Measurements from ENCODE around the gene DST.

DNA sequence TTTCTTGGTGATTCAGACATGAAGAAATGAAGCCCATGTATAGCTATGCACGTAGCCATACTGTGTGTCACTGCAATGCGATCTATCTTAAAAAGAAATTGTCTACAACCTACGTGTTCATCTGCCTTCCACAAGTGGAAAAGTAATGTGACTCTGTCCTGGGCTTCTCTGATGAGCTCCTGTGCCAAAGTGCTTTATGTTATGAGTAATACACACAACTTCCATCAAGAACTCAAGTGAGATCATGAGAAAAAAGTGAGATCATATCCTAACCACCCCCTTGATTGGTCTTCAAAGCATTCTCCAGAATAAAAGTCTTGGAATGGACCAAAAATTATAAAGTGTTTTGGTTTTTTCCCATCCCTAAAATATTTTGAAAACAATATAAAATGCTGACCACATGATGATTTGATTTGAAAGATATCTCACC, 114.3 kb downstream of the DST start:
- TF ChIP-seq, protein P1, sequence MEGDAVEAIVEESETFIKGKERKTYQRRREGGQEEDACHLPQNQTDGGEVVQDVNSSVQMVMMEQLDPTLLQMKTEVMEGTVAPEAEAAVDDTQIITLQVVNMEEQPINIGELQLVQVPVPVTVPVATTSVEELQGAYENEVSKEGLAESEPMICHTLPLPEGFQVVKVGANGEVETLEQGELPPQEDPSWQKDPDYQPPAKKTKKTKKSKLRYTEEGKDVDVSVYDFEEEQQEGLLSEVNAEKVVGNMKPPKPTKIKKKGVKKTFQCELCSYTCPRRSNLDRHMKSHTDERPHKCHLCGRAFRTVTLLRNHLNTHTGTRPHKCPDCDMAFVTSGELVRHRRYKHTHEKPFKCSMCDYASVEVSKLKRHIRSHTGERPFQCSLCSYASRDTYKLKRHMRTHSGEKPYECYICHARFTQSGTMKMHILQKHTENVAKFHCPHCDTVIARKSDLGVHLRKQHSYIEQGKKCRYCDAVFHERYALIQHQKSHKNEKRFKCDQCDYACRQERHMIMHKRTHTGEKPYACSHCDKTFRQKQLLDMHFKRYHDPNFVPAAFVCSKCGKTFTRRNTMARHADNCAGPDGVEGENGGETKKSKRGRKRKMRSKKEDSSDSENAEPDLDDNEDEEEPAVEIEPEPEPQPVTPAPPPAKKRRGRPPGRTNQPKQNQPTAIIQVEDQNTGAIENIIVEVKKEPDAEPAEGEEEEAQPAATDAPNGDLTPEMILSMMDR (IDR thresholded peaks at IDR 0.05; ENCODE audit: insufficient read depth, low read depth, low read length): no peak
- TF ChIP-seq EZH2 (IDR thresholded peaks at IDR 0.05; ENCODE audit: insufficient read depth, low read length): no peak

Data from astrocyte (in vitro differentiated cells and primary cell).